Neural cell (in vitro differentiated cells): ENCODE data around the gene SIL1. TPM values are rescaled to one million over a fixed set of nuclear protein-coding genes. Genes with fewer than 3 reads are reported as not detected.

Source experiments
- H2AFZ ChIP-seq: fragments of 200-600, 300-800 bp; sonication (generic), shearing (Covaris generic); 2 replicates; pipeline ENCODE4 v1.6.0; 2014; ENCODE audit warnings: low read depth, mild to moderate bottlenecking, antibody characterized with exemption, low read length, moderate library complexity
- H3F3A ChIP-seq: fragments of 200-600 bp; shearing (Covaris generic); 2 replicates; pipeline ENCODE4 v1.6.1; 2016; ENCODE audit warnings: mild to moderate bottlenecking, moderate library complexity, mixed read lengths, antibody characterized with exemption, low read length; ENCODE audit not compliant: insufficient read depth, poor library complexity, severe bottlenecking
- H3K27ac ChIP-seq: fragments of 200-600, 300-800 bp; sonication (generic), shearing (Covaris generic); 2 replicates; pipeline ENCODE4 v1.5.1; 2014; ENCODE audit warnings: mild to moderate bottlenecking, low read length, moderate library complexity
- H3K27me3 ChIP-seq: fragments of 300-800, 200-600 bp; sonication (generic), shearing (Covaris generic); 2 replicates; pipeline ENCODE4 v1.6.0; 2014; ENCODE audit warnings: mild to moderate bottlenecking, low read depth, low read length, moderate library complexity; ENCODE audit not compliant: insufficient read depth
- H3K36me3 ChIP-seq: fragments of 300-800, 200-600 bp; sonication (generic), shearing (Covaris generic); 2 replicates; pipeline ENCODE4 v1.5.1; 2014; ENCODE audit warnings: mild to moderate bottlenecking, antibody characterized with exemption, low read length, moderate library complexity; ENCODE audit not compliant: insufficient read depth
- H3K4me2 ChIP-seq: fragments of 300-800, 200-600 bp; sonication (generic), shearing (Covaris generic); 2 replicates; pipeline ENCODE4 v1.6.0; 2014; ENCODE audit warnings: mild to moderate bottlenecking, low read length
- H3K4me3 ChIP-seq: fragments of 300-800, 200-600 bp; sonication (generic), shearing (Covaris generic); 2 replicates; pipeline ENCODE4 v1.5.1; 2014; ENCODE audit warnings: mild to moderate bottlenecking, low read length, moderate library complexity
- H3K79me2 ChIP-seq: fragments of 200-600 bp; shearing (Covaris generic); replicated peaks from 2 replicates; pipeline ENCODE4 v1.6.0; 2014; ENCODE audit warnings: mild to moderate bottlenecking, low read length, moderate library complexity; ENCODE audit not compliant: insufficient read depth
- H3K9ac ChIP-seq: fragments of 300-800, 200-600 bp; sonication (generic), shearing (Covaris generic); 2 replicates; pipeline ENCODE4 v1.6.1; 2016; ENCODE audit warnings: mild to moderate bottlenecking, low read length, mixed read lengths
- H3K9me2 ChIP-seq: fragments of 200-600 bp; shearing (Covaris generic); 2 replicates; pipeline ENCODE4 v1.6.1; 2016; ENCODE audit warnings: mild to moderate bottlenecking, low read length, mixed read lengths; ENCODE audit not compliant: insufficient read depth
- H3K9me3 ChIP-seq: fragments of 200-600, 300-800 bp; sonication (generic), shearing (Covaris generic); 2 replicates; pipeline ENCODE4 v1.6.1; 2016; ENCODE audit warnings: mild to moderate bottlenecking, mixed run types, low read length, moderate library complexity, mixed read lengths
- H4K20me1 ChIP-seq: fragments of 200-600 bp; shearing (Covaris generic); 2 replicates; pipeline ENCODE4 v1.6.1; 2016; ENCODE audit warnings: mild to moderate bottlenecking, mixed run types; ENCODE audit not compliant: insufficient read depth
- EP300 ChIP-seq: fragments of 450-650 bp; conservative IDR thresholded peaks from 2 replicates; pipeline ENCODE4 v1.6.1; 2014; ENCODE audit warnings: antibody characterized with exemption, mild to moderate bottlenecking, moderate library complexity; ENCODE audit not compliant: poor library complexity, severe bottlenecking
- EZH2 ChIP-seq: fragments of 200-600, 300-800 bp; shearing (Covaris generic), sonication (generic); IDR thresholded peaks from 2 replicates; pipeline ENCODE4 v1.6.1; 2014; ENCODE audit warnings: antibody characterized with exemption, low read length, borderline replicate concordance, mild to moderate bottlenecking; ENCODE audit not compliant: insufficient read depth, poor library complexity, severe bottlenecking
- MXI1 ChIP-seq: fragments of 450-650 bp; conservative IDR thresholded peaks from 2 replicates; pipeline ENCODE4 v1.6.1; 2014; ENCODE audit warnings: antibody characterized with exemption, mild to moderate bottlenecking; ENCODE audit not compliant: poor library complexity, severe bottlenecking
- POLR2AphosphoS5 ChIP-seq: IDR thresholded peaks from 2 replicates; pipeline ENCODE4 v1.6.1; 2012
- RAD21 ChIP-seq: fragments of 450-650 bp; conservative IDR thresholded peaks from 2 replicates; pipeline ENCODE4 v1.6.1; 2014; ENCODE audit warnings: antibody characterized with exemption, mild to moderate bottlenecking, moderate library complexity
- SMC3 ChIP-seq: fragments of 450-650 bp; conservative IDR thresholded peaks from 2 replicates; pipeline ENCODE4 v1.6.1; 2014; ENCODE audit warnings: antibody characterized with exemption, mild to moderate bottlenecking, moderate library complexity; ENCODE audit not compliant: poor library complexity
- TAF1 ChIP-seq: IDR thresholded peaks from 2 replicates; pipeline ENCODE4 v1.6.1; 2012; ENCODE audit warnings: low read depth
- polyA plus RNA-seq: library from polyadenylated mRNA; depleted of rRNA; stranded (reverse); fragments of >200 nt; gene quantifications from 2 replicates; pipeline ENCODE4 v1.2.3, GENCODE V29; 2014
- TF ChIP-seq, protein P1 (sequence below): fragments of 450-650 bp; IDR thresholded peaks from 2 replicates; pipeline ENCODE4 v1.5.1; 2014; ENCODE audit warnings: antibody characterized with exemption, mild to moderate bottlenecking, moderate library complexity; ENCODE audit not compliant: poor library complexity, severe bottlenecking
- TF ChIP-seq, protein P2 (sequence below): IDR thresholded peaks from 2 replicates; pipeline ENCODE4 v1.6.1; 2012; ENCODE audit warnings: borderline replicate concordance

The SIL1 gene
- polyA plus RNA-seq, 1 donor from 2014 or later: 4.7 TPM

DNA sequence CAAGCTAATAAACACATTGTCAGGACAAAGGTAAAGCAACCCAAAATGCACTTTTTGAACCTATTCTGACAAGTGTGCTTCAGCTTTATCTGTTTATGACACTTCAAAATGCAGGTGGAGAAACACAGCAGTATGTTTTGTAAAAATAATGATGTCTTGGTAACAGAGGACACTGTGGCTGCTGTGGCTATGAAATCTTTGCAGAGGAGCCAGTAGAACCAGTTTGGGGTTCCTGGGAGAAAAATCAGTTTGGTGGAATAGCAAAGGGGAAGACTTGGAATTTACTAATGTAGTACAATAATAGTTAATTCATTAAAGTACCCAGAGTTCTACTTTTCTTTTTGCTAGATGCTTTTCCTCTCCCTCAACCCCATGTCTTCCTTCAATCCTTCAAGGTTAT is 40.6 kb downstream of the SIL1 start:
- no peaks in the 10 kb centered on the region for H3K9me3 ChIP-seq
- H3K4me2 ChIP-seq: no peak overlapping the region
- no peak for TF ChIP-seq EZH2
- TF ChIP-seq SMC3: no peak
- TF ChIP-seq EP300: no peak
- TF ChIP-seq, protein P1, sequence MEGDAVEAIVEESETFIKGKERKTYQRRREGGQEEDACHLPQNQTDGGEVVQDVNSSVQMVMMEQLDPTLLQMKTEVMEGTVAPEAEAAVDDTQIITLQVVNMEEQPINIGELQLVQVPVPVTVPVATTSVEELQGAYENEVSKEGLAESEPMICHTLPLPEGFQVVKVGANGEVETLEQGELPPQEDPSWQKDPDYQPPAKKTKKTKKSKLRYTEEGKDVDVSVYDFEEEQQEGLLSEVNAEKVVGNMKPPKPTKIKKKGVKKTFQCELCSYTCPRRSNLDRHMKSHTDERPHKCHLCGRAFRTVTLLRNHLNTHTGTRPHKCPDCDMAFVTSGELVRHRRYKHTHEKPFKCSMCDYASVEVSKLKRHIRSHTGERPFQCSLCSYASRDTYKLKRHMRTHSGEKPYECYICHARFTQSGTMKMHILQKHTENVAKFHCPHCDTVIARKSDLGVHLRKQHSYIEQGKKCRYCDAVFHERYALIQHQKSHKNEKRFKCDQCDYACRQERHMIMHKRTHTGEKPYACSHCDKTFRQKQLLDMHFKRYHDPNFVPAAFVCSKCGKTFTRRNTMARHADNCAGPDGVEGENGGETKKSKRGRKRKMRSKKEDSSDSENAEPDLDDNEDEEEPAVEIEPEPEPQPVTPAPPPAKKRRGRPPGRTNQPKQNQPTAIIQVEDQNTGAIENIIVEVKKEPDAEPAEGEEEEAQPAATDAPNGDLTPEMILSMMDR: no peak
- no peak overlapping the region for H3K27ac ChIP-seq
- H3K79me2 ChIP-seq: no peaks in the 10 kb centered on the region
- no peaks in the 10 kb centered on the region for H3F3A ChIP-seq
- no peak overlapping the region for H2AFZ ChIP-seq
- H3K9me2 ChIP-seq: no peaks in the 10 kb centered on the region
- no peaks in the 10 kb centered on the region for H3K27me3 ChIP-seq
- H3K36me3 ChIP-seq: no peaks in the 10 kb centered on the region
- no peaks in the 10 kb centered on the region for H4K20me1 ChIP-seq
- no peak overlapping the region for H3K4me3 ChIP-seq
- no peak overlapping the region for H3K9ac ChIP-seq

DNA sequence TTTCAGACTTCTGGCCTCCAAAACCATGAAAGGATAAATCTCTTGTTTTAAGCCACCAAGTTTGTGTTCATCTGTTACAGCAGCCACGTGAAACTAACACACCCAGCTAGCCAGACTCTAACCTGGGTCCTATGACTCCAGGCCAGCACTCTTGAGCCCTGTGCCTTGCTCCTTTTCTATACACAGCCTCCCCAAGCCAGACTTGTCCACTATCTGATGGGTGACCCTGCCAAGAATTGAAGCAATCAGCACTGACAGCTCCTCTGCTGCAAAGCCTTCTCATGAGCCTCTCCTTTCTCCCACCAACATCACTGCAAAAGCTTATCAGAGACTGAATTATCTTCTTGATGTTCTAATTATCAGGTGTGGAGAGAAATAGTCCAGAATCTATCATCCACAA is 41.4 kb downstream of the SIL1 start:
- Histone ChIP-seq H3K79me2 (no peaks in the 10 kb centered on the region), H3K4me3 (no peak overlapping the region), H3K27ac (no peak overlapping the region), H2AFZ (no peak overlapping the region), H3K36me3 (no peaks in the 10 kb centered on the region), H3F3A (no peaks in the 10 kb centered on the region), H3K4me2 (no peak overlapping the region), H3K9me3 (no peaks in the 10 kb centered on the region), H3K9me2 (no peaks in the 10 kb centered on the region), H3K27me3 (no peaks in the 10 kb centered on the region), H4K20me1 (no peaks in the 10 kb centered on the region), H3K9ac (no peak overlapping the region)
- TF ChIP-seq, protein P2, sequence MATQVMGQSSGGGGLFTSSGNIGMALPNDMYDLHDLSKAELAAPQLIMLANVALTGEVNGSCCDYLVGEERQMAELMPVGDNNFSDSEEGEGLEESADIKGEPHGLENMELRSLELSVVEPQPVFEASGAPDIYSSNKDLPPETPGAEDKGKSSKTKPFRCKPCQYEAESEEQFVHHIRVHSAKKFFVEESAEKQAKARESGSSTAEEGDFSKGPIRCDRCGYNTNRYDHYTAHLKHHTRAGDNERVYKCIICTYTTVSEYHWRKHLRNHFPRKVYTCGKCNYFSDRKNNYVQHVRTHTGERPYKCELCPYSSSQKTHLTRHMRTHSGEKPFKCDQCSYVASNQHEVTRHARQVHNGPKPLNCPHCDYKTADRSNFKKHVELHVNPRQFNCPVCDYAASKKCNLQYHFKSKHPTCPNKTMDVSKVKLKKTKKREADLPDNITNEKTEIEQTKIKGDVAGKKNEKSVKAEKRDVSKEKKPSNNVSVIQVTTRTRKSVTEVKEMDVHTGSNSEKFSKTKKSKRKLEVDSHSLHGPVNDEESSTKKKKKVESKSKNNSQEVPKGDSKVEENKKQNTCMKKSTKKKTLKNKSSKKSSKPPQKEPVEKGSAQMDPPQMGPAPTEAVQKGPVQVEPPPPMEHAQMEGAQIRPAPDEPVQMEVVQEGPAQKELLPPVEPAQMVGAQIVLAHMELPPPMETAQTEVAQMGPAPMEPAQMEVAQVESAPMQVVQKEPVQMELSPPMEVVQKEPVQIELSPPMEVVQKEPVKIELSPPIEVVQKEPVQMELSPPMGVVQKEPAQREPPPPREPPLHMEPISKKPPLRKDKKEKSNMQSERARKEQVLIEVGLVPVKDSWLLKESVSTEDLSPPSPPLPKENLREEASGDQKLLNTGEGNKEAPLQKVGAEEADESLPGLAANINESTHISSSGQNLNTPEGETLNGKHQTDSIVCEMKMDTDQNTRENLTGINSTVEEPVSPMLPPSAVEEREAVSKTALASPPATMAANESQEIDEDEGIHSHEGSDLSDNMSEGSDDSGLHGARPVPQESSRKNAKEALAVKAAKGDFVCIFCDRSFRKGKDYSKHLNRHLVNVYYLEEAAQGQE: no peak
- no peak for TF ChIP-seq EZH2
- no peak for TF ChIP-seq MXI1
- TF ChIP-seq TAF1: no peak
- TF ChIP-seq EP300: no peak
- no peak for TF ChIP-seq RAD21
- TF ChIP-seq, protein P1: no peak
- no peak for TF ChIP-seq SMC3
- TF ChIP-seq POLR2AphosphoS5: no peak
